Measurements from ENCODE around the gene PRDX1. TPM values are rescaled to one million over a fixed set of nuclear protein-coding genes. Genes with fewer than 3 reads are reported as not detected.
"Not testable (repeated sequence)": the region's sequence is repeated elsewhere in the genome, so short reads cannot be mapped to it uniquely, and the experiment has no call there.

Gene PRDX1
- total RNA-seq, 6 experiments from 2014 or later, result 315 to 672 (median 358) TPM

GRCh38 chr1:45478121-45478814, 43.4 kb downstream of the PRDX1 start:
- intact Hi-C loops (cut with DNase I), result no loop called here
- H3K4me1 ChIP-seq, result no peaks in the 10 kb centered on the region
- ATAC-seq, result peak in 1 of 4 donors; percentile 13
- no peaks in the 10 kb centered on the region for H3K9me3 ChIP-seq
- no peak overlapping the region for H3K4me3 ChIP-seq
- DNase-seq, result peak in 1 of 3 donors; percentile 30
- no peak overlapping the region for H3K27ac ChIP-seq
- TF ChIP-seq CTCF (IDR thresholded peaks at IDR 0.05), result no peak
- TF ChIP-seq POLR2A (IDR thresholded peaks at IDR 0.05), result no peak
- no peaks in the 10 kb centered on the region for H3K36me3 ChIP-seq
- H3K27me3 ChIP-seq, result no peaks in the 10 kb centered on the region
- WGBS (ENCODE audit: insufficient coverage, low coverage, low lambda C conversion rate, missing lambda C conversion rate), result 64% methylated on average over 4 of the region's 4 CpGs

DNA sequence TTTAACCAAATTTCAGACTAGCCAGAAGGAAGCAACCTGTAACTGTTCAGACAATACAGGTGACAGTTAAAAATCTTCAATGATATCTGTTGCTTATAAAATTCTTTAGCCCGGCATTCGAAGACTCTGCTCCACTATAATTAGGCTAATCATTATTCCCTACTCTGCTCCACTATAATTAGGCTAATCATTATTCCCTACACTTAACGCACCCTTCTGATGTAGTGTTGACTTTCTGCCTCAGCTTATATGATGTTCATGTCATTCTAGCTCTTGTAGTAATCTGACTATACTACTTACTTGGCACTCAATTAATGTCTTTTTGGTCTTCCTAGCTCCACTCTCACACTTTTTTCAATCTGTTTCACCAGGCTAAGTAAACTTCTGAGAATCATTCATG, 44.0 kb downstream of the PRDX1 start:
- intact Hi-C loops (cut with DNase I), result no loop called here
- no peaks in the 10 kb centered on the region for H3K9me3 ChIP-seq
- ATAC-seq (no peak), DNase-seq (no peak)
- no peaks in the 10 kb centered on the region for H3K36me3 ChIP-seq
- H3K4me1 ChIP-seq, result no peaks in the 10 kb centered on the region
- H3K4me3 ChIP-seq, result no peak overlapping the region
- H3K27ac ChIP-seq, result no peak overlapping the region
- WGBS (ENCODE audit: insufficient coverage, low coverage, low lambda C conversion rate, missing lambda C conversion rate), result 97% methylated on average over 3 of the region's 3 CpGs
- H3K27me3 ChIP-seq, result no peaks in the 10 kb centered on the region
- TF ChIP-seq POLR2A (IDR thresholded peaks at IDR 0.05) (no peak), CTCF (IDR thresholded peaks at IDR 0.05) (no peak)

DNA sequence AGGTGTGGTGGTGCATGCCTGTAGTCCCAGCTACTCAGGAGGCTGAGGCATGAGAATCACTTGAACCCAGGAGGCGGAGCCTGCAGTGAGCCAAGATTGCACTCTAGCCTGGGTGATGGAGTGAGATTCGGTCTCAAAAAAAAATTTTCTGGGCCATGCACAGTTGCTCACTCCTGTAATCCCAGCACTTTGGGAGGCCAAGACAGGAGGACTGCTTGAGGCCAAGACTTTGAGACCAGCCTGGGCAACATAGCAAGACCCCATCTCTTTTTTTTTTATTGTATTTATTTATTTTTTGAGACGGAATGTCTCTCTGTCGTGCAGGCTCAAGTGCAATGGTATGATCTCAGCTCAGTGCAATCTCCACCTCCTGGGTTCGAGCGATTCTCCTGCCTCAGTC, 47.5 kb downstream of the PRDX1 start:
- H3K27me3 ChIP-seq; H3K4me3 ChIP-seq; H3K9me3 ChIP-seq; H3K36me3 ChIP-seq; DNase-seq; ATAC-seq; H3K4me1 ChIP-seq; intact Hi-C loops (cut with DNase I); H3K27ac ChIP-seq: not testable (repeated sequence)
- 84% methylated on average over 3 of the region's 6 CpGs for WGBS (ENCODE audit: insufficient coverage, low coverage, low lambda C conversion rate, missing lambda C conversion rate)

GRCh38 chr1:45473302-45473701, 48.4 kb downstream of the PRDX1 start:
- no peaks in the 10 kb centered on the region for H3K9me3 ChIP-seq
- no peak overlapping the region for H3K4me3 ChIP-seq
- TF ChIP-seq CTCF (IDR thresholded peaks at IDR 0.05), result no peak
- no peaks in the 10 kb centered on the region for H3K4me1 ChIP-seq
- H3K36me3 ChIP-seq, result no peaks in the 10 kb centered on the region
- no peaks in the 10 kb centered on the region for H3K27me3 ChIP-seq
- ATAC-seq (no peak), DNase-seq (no peak)
- H3K27ac ChIP-seq, result no peak overlapping the region
- 82% methylated on average over 2 of the region's 2 CpGs for WGBS (ENCODE audit: insufficient coverage, low coverage, low lambda C conversion rate, missing lambda C conversion rate)
- intact Hi-C loops (cut with DNase I), result no loop called here

DNA sequence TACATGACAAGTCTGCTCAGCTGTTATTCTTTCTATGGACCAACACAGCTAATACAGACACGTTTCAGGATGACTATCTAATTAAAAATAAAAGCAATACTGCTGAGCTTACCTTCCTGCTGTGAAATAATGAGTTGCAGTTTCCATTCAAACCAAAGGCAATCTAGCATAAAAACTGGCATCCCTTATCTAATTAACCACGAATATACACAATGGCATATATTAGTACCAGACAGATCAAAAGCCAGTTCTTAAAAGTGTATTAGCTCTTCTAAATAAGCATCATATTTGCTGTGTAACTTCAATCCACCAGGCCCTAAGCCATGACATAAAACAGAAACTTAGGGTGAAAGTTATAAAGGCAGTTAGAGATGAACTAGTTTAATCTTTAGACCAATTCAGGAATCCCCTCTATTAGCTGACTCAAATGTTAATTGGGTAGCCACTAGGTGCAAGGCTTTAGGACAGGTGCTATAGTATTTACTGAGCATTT, 51.3 kb downstream of the PRDX1 start:
- Histone ChIP-seq H3K27me3 (no peaks in the 10 kb centered on the region), H3K4me1 (no peaks in the 10 kb centered on the region), H3K36me3 (no peaks in the 10 kb centered on the region), H3K4me3 (no peak overlapping the region), H3K27ac (no peak overlapping the region), H3K9me3 (no peaks in the 10 kb centered on the region)
- WGBS (ENCODE audit: insufficient coverage, low coverage, low lambda C conversion rate, missing lambda C conversion rate), result 63% methylated on average over 2 of the region's 2 CpGs
- no peak for ATAC-seq
- no peak for DNase-seq
- TF ChIP-seq CTCF (IDR thresholded peaks at IDR 0.05) (no peak), POLR2A (IDR thresholded peaks at IDR 0.05) (no peak)
- intact Hi-C loops (cut with DNase I), result no loop called here

DNA sequence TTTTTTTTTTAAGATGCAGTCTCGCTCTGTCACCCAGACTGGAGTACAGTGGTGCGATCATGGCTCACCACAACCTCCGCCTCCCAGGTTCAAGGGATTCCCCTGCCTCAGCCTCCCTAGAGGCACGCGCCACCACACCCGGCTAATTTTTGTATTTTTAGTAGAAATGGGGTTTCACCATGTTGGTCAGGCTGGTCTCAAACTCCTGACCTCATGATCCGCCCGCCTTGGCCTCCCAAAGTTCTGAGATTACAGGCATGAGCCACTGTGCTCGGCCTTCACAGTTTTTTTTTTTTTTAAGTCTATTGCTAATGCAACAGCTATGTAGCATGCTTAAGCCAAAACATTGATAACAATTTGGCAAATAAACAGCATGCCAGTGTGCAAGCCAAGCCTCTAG, 54.3 kb downstream of the PRDX1 start:
- intact Hi-C loops (cut with DNase I); H3K27me3 ChIP-seq; DNase-seq; H3K36me3 ChIP-seq; H3K27ac ChIP-seq; H3K9me3 ChIP-seq; H3K4me3 ChIP-seq; H3K4me1 ChIP-seq: not testable (repeated sequence)
- ATAC-seq, result peak in 1 of 4 donors; percentile 80
- WGBS (ENCODE audit: insufficient coverage, low coverage, low lambda C conversion rate, missing lambda C conversion rate), result 95% methylated on average over 9 of the region's 9 CpGs

Measured in right lobe of liver (tissue), 6 donors.